Endometrial microvascular endothelial cells (primary cell): ENCODE data around the gene VPS8. TPM values are rescaled to one million over a fixed set of nuclear protein-coding genes. Genes with fewer than 3 reads are reported as not detected.

Experiments
- in situ Hi-C: cut with HindIII; loops from 2 replicates; pipeline ENCODE4 v1.10.0; 2017; ENCODE audit warnings: low sequenced_read_pairs, low pct_unique_long_range_greater_than_20kb; ENCODE audit errors: inconsistent ontology term
- total RNA-seq: library from RNA; depleted of rRNA; stranded (reverse); fragments of >200 nt; gene quantifications from one replicate; pipeline ENCODE4 v1.2.3, GENCODE V29; 2015; ENCODE audit errors: inconsistent ontology term

The VPS8 gene, protein sequence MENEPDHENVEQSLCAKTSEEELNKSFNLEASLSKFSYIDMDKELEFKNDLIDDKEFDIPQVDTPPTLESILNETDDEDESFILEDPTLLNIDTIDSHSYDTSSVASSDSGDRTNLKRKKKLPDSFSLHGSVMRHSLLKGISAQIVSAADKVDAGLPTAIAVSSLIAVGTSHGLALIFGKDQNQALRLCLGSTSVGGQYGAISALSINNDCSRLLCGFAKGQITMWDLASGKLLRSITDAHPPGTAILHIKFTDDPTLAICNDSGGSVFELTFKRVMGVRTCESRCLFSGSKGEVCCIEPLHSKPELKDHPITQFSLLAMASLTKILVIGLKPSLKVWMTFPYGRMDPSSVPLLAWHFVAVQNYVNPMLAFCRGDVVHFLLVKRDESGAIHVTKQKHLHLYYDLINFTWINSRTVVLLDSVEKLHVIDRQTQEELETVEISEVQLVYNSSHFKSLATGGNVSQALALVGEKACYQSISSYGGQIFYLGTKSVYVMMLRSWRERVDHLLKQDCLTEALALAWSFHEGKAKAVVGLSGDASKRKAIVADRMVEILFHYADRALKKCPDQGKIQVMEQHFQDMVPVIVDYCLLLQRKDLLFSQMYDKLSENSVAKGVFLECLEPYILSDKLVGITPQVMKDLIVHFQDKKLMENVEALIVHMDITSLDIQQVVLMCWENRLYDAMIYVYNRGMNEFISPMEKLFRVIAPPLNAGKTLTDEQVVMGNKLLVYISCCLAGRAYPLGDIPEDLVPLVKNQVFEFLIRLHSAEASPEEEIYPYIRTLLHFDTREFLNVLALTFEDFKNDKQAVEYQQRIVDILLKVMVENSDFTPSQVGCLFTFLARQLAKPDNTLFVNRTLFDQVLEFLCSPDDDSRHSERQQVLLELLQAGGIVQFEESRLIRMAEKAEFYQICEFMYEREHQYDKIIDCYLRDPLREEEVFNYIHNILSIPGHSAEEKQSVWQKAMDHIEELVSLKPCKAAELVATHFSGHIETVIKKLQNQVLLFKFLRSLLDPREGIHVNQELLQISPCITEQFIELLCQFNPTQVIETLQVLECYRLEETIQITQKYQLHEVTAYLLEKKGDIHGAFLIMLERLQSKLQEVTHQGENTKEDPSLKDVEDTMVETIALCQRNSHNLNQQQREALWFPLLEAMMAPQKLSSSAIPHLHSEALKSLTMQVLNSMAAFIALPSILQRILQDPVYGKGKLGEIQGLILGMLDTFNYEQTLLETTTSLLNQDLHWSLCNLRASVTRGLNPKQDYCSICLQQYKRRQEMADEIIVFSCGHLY (N-terminal part only)
- total RNA-seq: 34.5 TPM

DNA sequence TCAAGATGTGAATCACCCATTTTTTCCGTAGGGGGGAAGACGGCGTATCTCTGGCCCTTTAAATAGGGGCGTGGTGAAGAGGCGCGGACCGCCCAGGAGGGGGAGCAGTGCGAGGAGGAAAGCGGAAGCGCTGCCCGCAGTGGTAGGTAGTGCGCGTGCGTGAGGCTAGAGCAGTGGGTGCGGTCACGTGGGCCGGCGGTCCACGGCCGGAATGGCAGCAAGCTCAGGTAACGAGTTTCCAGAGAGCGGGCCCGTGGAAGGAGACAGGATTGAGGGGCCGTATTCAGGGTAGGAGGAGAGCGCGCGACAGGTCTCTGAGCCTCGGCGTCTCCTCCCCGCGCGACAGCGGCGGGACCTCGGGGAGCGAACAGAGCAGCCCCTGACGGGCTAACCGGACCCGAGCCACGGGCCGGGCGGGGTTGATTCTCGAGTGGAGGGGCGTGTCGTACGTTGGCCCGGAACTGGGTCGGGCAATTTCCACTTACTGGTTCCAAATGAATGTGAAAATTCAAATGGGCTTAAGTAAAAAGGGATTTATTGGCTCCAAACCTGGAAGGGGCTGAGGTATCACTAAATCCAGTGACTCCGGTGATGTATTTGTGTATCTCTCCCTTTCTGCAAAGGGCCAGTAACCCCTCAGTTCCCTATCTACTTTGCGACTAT lies at the start of gene VPS8:
VPS8 (plus strand) TSS at position 168 of the 663 bp plus-strand sequence. CDS start 12,467 bp downstream, outside the sequence.
- in situ Hi-C loops: no loop called here

- in situ Hi-C loops: no loop called here
Measured at GRCh38 chr3:184764191-184764590, 47.8 kb upstream of the VPS8 start.

GRCh38 chr3:184765047-184765729 lies 46.8 kb upstream of the VPS8 start:
- in situ Hi-C loops: no loop called here

DNA sequence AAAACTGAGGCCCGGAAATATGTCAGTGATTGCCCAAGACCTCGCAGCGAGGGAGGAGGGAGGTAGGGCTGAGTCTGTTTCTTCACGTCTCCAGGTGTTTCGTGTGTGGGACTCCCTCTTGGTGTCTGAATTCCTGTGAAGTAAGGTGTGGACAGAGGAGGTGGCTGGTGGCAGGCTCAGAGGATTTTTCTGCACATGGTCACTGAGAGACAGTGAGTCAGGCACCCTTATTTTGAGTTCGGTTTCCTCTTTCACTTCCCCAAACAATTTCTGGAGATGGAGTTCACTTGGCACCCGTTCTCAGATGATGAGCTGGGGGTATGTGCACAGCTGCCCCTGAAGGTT lies 46.3 kb upstream of the VPS8 start:
- in situ Hi-C loops: no loop called here

DNA sequence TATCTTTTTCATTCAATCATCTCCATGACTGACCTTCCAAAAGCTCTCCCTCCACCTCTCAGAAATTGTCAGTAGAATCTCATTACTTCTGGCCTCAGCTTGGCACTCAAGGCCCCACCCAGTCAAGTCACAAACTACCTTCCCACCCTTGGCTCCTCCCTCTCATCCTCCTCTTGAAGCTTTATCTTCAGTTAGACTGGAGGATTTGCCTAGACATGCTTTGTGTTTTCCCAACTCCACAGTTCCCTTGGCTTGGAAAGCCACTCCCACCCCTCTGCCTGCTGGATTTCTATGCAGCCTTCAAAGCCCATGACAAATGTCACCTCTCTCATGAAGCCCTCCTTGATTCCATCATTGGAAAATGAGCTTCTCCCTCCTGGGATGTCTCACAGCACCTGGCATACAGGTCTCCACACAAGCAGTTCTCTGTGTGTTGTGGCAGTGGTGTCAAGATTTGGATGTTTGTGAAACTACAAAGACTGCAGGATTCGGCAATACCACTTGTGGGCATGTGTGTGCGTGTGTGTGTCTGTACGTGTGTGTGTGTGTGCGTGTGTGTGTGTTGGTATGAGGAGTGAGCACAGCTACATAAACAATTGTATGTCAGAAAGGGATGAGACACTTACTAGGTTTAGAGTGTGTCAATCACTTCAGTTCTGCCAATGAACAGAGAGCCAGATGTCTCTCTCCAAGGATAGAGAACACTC lies 45.3 kb upstream of the VPS8 start:
- in situ Hi-C loops: no loop called here

DNA sequence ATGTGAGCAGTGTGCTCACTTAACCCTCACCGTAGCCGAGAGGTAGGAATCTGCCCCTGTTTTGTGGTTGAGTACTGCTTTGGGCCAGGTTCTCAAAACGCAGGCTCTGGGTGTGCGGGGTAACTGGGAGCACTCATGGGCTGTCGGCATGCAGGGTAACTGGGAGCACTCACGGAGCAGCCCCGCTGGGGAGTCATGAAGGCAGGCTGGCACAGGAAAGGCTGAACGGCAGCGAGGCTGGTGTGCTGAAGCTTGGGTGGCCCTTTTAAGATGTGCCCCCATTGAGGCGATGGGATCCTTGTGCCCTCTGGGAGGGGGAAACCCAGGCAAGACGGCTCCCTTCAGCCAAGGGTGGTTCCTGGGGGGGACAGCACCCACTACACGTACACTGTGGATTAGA lies 44.6 kb upstream of the VPS8 start:
- in situ Hi-C loops: no loop called here

GRCh38 chr3:184769382-184770170 lies 42.4 kb upstream of the VPS8 start:
- in situ Hi-C loops: no loop called here

DNA sequence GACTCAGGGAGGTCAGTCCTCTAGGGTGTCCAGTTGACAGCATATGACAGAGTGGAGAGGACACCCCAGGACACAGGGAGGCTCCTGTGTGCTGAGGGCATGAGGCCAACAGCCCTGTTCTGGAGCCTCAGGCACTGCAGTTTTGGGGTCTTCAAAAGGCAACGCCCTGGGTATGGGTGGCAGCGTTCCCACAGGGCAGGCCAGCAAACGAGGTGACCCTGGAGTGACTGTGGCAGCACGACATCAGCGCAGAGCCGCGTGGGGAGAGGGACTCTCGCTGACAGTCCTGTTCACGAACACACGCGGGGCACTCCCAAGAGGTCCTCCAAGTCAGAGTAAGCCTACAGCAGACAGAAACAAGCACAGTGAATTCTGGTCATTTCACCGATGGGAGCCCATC lies 41.4 kb upstream of the VPS8 start:
- in situ Hi-C loops: no loop called here

- in situ Hi-C loops: no loop called here
Measured at GRCh38 chr3:184771301-184772127, 40.5 kb upstream of the VPS8 start.

GRCh38 chr3:184772667-184773272 lies 39.2 kb upstream of the VPS8 start:
- in situ Hi-C loops: no loop called here

DNA sequence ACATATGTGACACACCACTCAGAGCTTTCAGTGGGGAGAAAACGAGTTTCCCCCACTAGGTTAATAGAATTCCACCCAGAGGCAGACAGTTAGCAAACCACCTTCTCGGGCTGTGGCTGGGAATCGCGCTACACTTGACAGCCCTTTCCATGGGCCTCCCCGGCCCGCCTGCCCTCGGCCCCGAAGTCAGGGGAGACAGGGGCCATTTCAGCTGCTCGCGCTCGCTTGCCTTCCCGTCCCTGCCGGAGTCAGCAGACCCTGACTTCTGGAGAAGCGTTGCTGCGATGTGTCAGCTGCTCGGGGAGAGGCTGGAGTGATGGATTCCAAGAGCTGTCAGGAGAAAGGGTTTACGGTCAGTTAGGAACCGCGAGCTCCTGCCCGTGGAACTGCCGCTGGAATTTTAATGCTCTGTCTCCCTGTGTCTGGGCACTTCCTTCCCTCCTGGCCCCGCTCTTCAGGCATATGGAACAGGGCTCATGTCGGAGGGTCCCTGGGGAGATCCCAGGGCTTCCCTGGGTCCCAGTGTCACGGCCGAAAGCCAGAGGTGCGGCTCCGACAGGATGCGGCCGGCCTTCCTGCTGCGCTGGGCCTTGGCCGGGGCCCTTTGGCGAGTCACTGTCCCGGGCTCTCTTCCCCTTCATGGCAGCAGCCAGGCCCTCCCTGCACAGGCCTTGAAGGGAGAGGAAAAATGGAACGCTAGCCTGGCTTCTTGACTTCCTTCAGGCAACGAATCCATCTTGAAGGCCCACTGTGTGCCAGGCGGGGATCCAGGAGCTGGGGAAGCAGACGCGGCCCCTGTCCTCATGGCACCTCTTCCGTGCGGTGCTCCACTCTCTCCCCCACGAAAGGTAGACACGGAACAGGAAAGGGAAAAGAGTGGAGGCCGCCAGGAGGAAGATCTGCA lies 38.4 kb upstream of the VPS8 start:
- in situ Hi-C loops: no loop called here

DNA sequence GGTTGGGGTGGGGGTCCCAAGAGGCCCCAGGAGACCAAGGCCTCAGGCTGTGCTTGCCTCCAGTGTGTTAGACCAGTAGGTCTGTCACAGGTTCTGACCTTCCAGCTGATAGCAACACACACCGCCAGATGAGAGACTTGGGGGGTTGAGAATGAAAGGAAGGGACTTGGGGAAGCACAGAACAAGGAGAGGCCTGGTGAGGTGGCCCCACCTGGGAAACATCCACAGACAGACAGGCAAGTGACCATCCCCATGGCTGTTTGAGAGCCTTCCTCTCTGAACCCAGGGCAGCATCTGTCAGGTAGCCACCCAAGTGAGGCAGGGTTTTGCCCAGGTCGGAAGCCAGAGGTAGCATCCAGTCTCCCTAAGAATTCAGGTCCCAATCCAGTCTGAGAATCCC lies 35.0 kb upstream of the VPS8 start:
- in situ Hi-C loops: no loop called here

GRCh38 chr3:184777566-184778356 lies 34.2 kb upstream of the VPS8 start:
- in situ Hi-C loops: no loop called here
